RWPE2 (cell line): ENCODE data around the gene CDC14C.
"Not testable (repeated sequence)": the region's sequence is repeated elsewhere in the genome, so short reads cannot be mapped to it uniquely, and the experiment has no call there.

Experiments
- ATAC-seq: fragments of 200-7000 bp; cut with Tn5 transposase; 3 replicates; pipeline ENCODE4 v1.9.1; 2021; ENCODE audit warnings: low read depth
- DNase-seq: peaks from one replicate; pipeline ENCODE4 v3.0.0-alpha.2; 2020; ENCODE audit warnings: low spot score
- H3K27ac ChIP-seq: fragments of 450-650 bp; 2 replicates; pipeline ENCODE4 v1.5.1; 2017; ENCODE audit warnings: mild to moderate bottlenecking; ENCODE audit not compliant: poor library complexity, severe bottlenecking
- H3K27me3 ChIP-seq: fragments of 250-450 bp; sonication (Bioruptor Pico); 2 replicates; pipeline ENCODE4 v1.5.1; 2021; ENCODE audit warnings: mild to moderate bottlenecking, moderate library complexity; ENCODE audit not compliant: insufficient read depth, poor library complexity, severe bottlenecking
- H3K36me3 ChIP-seq: fragments of 250-450 bp; sonication (Bioruptor Pico); 2 replicates; pipeline ENCODE4 v1.5.1; 2020; ENCODE audit warnings: low read depth, mild to moderate bottlenecking, moderate library complexity
- H3K4me1 ChIP-seq: fragments of 250-450 bp; sonication (Bioruptor Pico); 2 replicates; pipeline ENCODE4 v1.5.1; 2021; ENCODE audit warnings: mild to moderate bottlenecking, moderate library complexity; ENCODE audit not compliant: insufficient read depth, poor library complexity, severe bottlenecking
- H3K4me3 ChIP-seq: fragments of 250-450 bp; sonication (Bioruptor Pico); 2 replicates; pipeline ENCODE4 v1.5.1; 2021; ENCODE audit warnings: mild to moderate bottlenecking, moderate library complexity; ENCODE audit not compliant: severe bottlenecking
- H3K9me3 ChIP-seq: fragments of 250-450 bp; sonication (Bioruptor Pico); 2 replicates; pipeline ENCODE4 v1.5.1; 2021; ENCODE audit warnings: mild to moderate bottlenecking, moderate library complexity; ENCODE audit not compliant: severe bottlenecking
- CTCF ChIP-seq: fragments of 450-650 bp; IDR thresholded peaks from one replicate; pipeline ENCODE4 v1.5.1; 2017; ENCODE audit warnings: mild to moderate bottlenecking, moderate library complexity; ENCODE audit not compliant: poor library complexity, severe bottlenecking

The CDC14C gene

GRCh38 chr7:48894574-48894973 is 29.8 kb upstream of the CDC14C start:
- no peak overlapping the region for H3K4me3 ChIP-seq
- H3K27ac ChIP-seq, result no peak overlapping the region
- H3K36me3 ChIP-seq, result no peaks in the 10 kb centered on the region
- DNase-seq, result no peak
- no peaks in the 10 kb centered on the region for H3K4me1 ChIP-seq
- H3K27me3 ChIP-seq, result no peaks in the 10 kb centered on the region
- no peak for TF ChIP-seq CTCF
- no peak for ATAC-seq
- H3K9me3 ChIP-seq, result no peaks in the 10 kb centered on the region

GRCh38 chr7:48899932-48900331 is 24.4 kb upstream of the CDC14C start:
- no peaks in the 10 kb centered on the region for H3K36me3 ChIP-seq
- H3K4me3 ChIP-seq, result no peak overlapping the region
- no peak overlapping the region for H3K27ac ChIP-seq
- no peaks in the 10 kb centered on the region for H3K9me3 ChIP-seq
- no peaks in the 10 kb centered on the region for H3K4me1 ChIP-seq
- no peaks in the 10 kb centered on the region for H3K27me3 ChIP-seq
- DNase-seq, result no peak
- no peak for TF ChIP-seq CTCF
- peak; percentile 49 for ATAC-seq

- ATAC-seq, result no peak
- Histone ChIP-seq H3K27ac (no peak overlapping the region), H3K4me1 (no peaks in the 10 kb centered on the region), H3K4me3 (no peak overlapping the region), H3K36me3 (no peaks in the 10 kb centered on the region), H3K9me3 (no peaks in the 10 kb centered on the region), H3K27me3 (no peaks in the 10 kb centered on the region)
- no peak for DNase-seq
- no peak for TF ChIP-seq CTCF
These were observed 22.4 kb upstream of the CDC14C start for GRCh38 chr7:48901966-48902365.

GRCh38 chr7:48904975-48905374 is 19.4 kb upstream of the CDC14C start:
- H3K27ac ChIP-seq, result no peak overlapping the region
- no peak for TF ChIP-seq CTCF
- H3K4me1 ChIP-seq, result no peaks in the 10 kb centered on the region
- no peaks in the 10 kb centered on the region for H3K36me3 ChIP-seq
- DNase-seq (no peak), ATAC-seq (no peak)
- H3K4me3 ChIP-seq, result no peak overlapping the region
- H3K27me3 ChIP-seq, result no peaks in the 10 kb centered on the region
- no peaks in the 10 kb centered on the region for H3K9me3 ChIP-seq

GRCh38 chr7:48905686-48906085 is 18.7 kb upstream of the CDC14C start:
- not testable (repeated sequence) for H3K9me3 ChIP-seq, H3K36me3 ChIP-seq, H3K4me3 ChIP-seq, H3K27me3 ChIP-seq, H3K4me1 ChIP-seq, DNase-seq, H3K27ac ChIP-seq
- peak; percentile 77 for ATAC-seq

- H3K4me1 ChIP-seq, H3K9me3 ChIP-seq, DNase-seq: not testable (repeated sequence)
These were observed 14.5 kb upstream of the CDC14C start for GRCh38 chr7:48909887-48910286.

More at GRCh38 chr7:48909887-48910286, 14.5 kb upstream of the CDC14C start:
- H3K27ac ChIP-seq, H3K27me3 ChIP-seq, H3K4me3 ChIP-seq, ATAC-seq, H3K36me3 ChIP-seq: not testable (repeated sequence)
